Fibroblast of villous mesenchyme (primary cell): ENCODE data around the gene ITGA2. TPM values are rescaled to one million over a fixed set of nuclear protein-coding genes. Genes with fewer than 3 reads are reported as not detected.

Experiments used
- DNase-seq: peaks from one replicate; pipeline ENCODE4 v3.0.0-alpha.2; 2010; ENCODE audit warnings: low read depth
- H3K4me3 ChIP-seq: 2 replicates; pipeline ENCODE4 v1.5.1; 2011; ENCODE audit warnings: low read depth, mild to moderate bottlenecking, low read length
- total RNA-seq: library from RNA; depleted of rRNA; stranded (reverse); fragments of >200 nt; gene quantifications from 2 replicates; pipeline ENCODE4 v1.2.3, GENCODE V29; 2012
- TF ChIP-seq, protein P1 (sequence below): IDR thresholded peaks from 2 replicates; pipeline ENCODE4 v1.5.1; 2012; ENCODE audit warnings: low read depth, mild to moderate bottlenecking, low read length; ENCODE audit not compliant: insufficient read depth

ITGA2 gene
- total RNA-seq, 1 donor: 35.0 TPM

DNA sequence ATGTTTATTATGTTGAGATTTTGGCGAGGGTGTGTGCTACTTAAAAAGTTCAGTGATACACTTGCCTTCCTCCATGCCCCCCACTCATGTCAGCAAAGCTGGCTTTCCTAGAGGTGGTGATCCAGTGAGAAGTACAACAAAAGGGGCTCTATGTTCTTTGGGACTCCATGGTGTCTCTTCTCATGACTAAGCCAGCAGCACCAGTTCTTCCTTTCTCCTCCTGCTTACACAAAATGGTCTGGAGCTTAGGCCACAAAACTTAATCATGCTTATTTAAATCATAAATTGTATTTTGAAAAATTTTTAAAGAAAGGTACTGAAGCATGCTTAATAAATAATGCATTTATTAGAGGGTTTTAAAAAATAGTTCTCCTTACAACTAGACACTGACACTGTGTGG is 98.0 kb downstream of the ITGA2 start:
- DNase-seq: no peak
- TF ChIP-seq, protein P1, sequence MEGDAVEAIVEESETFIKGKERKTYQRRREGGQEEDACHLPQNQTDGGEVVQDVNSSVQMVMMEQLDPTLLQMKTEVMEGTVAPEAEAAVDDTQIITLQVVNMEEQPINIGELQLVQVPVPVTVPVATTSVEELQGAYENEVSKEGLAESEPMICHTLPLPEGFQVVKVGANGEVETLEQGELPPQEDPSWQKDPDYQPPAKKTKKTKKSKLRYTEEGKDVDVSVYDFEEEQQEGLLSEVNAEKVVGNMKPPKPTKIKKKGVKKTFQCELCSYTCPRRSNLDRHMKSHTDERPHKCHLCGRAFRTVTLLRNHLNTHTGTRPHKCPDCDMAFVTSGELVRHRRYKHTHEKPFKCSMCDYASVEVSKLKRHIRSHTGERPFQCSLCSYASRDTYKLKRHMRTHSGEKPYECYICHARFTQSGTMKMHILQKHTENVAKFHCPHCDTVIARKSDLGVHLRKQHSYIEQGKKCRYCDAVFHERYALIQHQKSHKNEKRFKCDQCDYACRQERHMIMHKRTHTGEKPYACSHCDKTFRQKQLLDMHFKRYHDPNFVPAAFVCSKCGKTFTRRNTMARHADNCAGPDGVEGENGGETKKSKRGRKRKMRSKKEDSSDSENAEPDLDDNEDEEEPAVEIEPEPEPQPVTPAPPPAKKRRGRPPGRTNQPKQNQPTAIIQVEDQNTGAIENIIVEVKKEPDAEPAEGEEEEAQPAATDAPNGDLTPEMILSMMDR: no peak

DNA sequence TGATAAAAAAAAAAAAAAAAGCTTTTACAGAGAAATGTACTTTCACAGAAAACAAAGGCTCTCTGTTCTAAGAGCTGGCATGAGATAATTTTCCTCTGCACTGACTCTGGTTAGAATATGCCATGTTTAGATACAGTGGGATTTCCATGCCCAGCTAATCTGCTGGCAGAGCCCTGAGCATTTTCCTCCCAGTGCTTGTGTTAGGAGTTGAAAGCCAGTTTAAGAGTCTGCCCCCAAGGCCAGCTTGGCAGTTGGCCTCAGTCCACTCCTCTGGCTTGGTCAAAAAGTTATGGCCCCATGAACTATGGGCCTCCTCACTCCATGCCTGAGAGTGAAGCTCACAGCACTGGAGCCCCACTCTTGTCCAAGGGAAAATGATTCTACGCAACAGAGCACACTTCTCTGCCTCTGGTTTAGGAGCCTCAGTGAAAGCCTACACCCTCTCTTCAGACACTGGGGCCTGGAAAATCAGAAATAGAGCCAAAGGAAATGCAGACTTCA is 98.5 kb downstream of the ITGA2 start:
- DNase-seq: no peak
- H3K4me3 ChIP-seq: no peak overlapping the region
- TF ChIP-seq, protein P1: no peak

More for the DNA sequence above, 98.0 kb downstream of the ITGA2 start:
- no peak overlapping the region for H3K4me3 ChIP-seq

DNA sequence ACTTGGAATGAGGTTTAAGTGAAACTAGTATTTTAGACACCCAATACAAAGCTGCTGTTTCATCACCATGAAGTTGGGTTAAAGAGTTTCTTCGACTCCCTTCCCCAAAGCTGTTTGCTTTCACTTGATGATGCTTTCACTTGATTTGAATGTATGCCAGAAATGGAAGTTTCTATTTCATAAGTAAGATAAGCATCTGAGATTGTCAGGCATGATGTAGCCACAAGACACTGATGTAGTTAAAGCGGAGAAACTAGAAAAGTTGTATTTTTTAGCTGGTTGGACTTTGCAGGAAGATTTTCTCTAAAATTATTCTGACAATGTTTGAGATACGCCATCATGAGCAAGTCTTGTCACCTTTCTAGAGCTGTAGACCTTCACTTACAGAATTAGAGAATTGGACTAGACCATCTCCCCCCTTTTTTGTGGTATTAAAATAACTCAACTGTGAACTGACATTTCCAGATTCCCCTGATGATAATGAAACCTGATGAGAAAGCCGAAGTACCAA is 100.4 kb downstream of the ITGA2 start:
- peak; percentile 66 for DNase-seq
- TF ChIP-seq, protein P1: no peak
- no peak overlapping the region for H3K4me3 ChIP-seq

DNA sequence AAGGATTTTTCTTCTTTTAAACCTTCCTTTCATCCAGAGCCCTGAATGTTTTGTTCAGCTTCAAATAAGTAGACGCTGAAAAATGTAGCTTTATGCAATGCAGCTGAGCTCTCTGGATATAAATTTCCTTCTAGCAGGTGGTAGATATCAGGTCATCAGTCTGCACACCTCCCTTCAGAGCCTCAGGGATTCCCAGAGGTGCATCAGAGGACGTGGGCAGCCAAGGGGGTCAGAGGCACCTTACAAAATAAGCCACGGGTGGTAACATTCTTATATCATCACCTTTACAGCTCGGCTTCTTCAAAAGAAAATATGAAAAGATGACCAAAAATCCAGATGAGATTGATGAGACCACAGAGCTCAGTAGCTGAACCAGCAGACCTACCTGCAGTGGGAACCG is 101.1 kb downstream of the ITGA2 start:
- no peak overlapping the region for H3K4me3 ChIP-seq
- TF ChIP-seq, protein P1: no peak
- no peak for DNase-seq

DNA sequence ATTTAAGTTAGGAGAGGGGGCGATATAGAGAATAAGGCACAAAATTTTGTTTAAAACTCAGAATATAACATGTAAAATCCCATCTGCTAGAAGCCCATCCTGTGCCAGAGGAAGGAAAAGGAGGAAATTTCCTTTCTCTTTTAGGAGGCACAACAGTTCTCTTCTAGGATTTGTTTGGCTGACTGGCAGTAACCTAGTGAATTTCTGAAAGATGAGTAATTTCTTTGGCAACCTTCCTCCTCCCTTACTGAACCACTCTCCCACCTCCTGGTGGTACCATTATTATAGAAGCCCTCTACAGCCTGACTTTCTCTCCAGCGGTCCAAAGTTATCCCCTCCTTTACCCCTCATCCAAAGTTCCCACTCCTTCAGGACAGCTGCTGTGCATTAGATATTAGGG is 102.1 kb downstream of the ITGA2 start:
- H3K4me3 ChIP-seq: no peak overlapping the region
- TF ChIP-seq, protein P1: no peak
- peak; percentile 53 for DNase-seq

DNA sequence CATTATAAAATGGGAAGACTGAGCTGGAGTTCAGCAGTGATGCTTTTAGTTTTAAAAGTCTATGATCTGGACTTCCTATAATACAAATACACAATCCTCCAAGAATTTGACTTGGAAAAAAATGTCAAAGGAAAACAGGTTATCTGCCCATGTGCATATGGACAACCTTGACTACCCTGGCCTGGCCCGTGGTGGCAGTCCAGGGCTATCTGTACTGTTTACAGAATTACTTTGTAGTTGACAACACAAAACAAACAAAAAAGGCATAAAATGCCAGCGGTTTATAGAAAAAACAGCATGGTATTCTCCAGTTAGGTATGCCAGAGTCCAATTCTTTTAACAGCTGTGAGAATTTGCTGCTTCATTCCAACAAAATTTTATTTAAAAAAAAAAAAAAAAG is 103.1 kb downstream of the ITGA2 start:
- TF ChIP-seq, protein P1: no peak
- H3K4me3 ChIP-seq: no peak overlapping the region
- no peak for DNase-seq

DNA sequence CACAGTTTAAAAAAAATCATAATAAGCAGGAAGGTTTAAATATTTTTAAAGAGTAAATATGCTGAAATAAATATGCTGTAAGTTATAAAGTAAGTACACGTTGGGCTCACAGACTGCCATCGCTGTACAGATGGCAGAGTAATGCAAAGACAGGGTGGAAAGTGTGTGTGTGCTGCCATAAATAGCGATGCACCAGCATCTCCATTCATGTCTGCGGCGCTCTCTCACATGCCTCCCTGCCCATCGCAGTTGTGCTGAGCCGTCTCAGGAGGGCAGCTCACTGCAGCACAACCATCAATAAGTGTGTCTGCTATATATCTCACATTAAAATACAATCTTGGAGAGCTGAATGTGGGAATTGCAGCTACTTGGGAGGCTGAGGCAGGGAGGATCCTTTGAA is 106.1 kb downstream of the ITGA2 start:
- TF ChIP-seq, protein P1: no peak
- DNase-seq: no peak
- H3K4me3 ChIP-seq: no peak overlapping the region
